ENCODE results near the gene NCOA3. TPM values are rescaled to one million over a fixed set of nuclear protein-coding genes. Genes with fewer than 3 reads are reported as not detected.
A peak's percentile ranks its signal among the peaks of the same experiment; 100 is the strongest.

Gene NCOA3
- total and polyA plus RNA-seq, 12 donors, result 2.6 to 35.6 (median 22.2) TPM

DNA sequence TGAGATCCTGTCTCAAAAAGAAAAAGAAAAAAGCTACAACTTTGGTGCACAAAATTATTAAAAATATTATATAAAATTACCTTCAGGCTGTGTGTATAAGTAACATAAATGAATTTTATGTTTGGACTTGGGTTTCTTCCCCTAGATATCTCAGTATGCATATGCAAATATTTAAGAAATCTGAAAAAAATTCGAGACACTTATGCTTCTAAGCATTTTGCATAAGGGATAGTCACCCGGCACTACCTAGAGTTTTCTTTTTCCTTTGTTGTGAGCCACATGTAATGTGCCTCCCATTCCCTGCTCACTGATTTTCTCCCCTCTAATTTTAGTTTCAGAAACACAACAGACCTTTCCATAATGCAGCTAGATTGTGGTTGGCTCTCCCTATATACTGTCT, 79.4 kb downstream of the NCOA3 start:
- Histone ChIP-seq H3K9me3 (replicated peaks in 1 of 3) (no peaks in the 10 kb centered on the region), H3K36me3 (replicated peaks in 1 of 2) (no peaks in the 10 kb centered on the region), H3K4me3 (no peak overlapping the region), H3K27me3 (no peaks in the 10 kb centered on the region), H3K4me1 (replicated peaks in 1 of 2) (peaks cover 22 to 47% of the 10 kb centered on the region in 2 donors), H3K27ac (no peak overlapping the region)
- DNase-seq, result no peak
- intact Hi-C loops (cut with DNase I), result no loop called here
- 81 to 93% (median 91%) methylated on average over 2 of the region's 2 CpGs for WGBS, 4 donors
- TF ChIP-seq, protein P1, sequence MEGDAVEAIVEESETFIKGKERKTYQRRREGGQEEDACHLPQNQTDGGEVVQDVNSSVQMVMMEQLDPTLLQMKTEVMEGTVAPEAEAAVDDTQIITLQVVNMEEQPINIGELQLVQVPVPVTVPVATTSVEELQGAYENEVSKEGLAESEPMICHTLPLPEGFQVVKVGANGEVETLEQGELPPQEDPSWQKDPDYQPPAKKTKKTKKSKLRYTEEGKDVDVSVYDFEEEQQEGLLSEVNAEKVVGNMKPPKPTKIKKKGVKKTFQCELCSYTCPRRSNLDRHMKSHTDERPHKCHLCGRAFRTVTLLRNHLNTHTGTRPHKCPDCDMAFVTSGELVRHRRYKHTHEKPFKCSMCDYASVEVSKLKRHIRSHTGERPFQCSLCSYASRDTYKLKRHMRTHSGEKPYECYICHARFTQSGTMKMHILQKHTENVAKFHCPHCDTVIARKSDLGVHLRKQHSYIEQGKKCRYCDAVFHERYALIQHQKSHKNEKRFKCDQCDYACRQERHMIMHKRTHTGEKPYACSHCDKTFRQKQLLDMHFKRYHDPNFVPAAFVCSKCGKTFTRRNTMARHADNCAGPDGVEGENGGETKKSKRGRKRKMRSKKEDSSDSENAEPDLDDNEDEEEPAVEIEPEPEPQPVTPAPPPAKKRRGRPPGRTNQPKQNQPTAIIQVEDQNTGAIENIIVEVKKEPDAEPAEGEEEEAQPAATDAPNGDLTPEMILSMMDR (IDR thresholded peaks at IDR 0.05), result no peak
- TF ChIP-seq POLR2A (IDR thresholded peaks at IDR 0.05), result no peak

DNA sequence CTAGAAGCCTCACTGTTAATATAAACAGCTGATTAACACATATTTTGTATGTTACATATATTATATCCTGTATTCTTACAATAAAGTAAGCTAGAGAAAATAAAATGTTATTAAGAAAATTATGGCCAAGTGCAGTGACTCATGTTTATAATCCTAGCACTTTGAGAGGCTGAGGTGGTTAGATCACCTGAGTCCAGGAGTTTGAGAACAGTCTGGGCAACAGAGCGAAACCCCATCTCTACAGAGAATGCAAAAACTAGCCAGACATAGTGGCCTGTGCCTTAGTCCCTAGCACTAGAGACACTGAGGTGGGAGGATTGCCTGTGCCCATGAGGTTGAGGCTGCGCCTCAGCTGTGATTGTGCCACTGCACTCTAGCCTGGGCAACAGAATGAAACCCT, 81.9 kb downstream of the NCOA3 start:
- H3K27me3 ChIP-seq, result no peaks in the 10 kb centered on the region
- intact Hi-C loops (cut with DNase I), result no loop called here
- no peak overlapping the region for H3K27ac ChIP-seq
- H3K36me3 ChIP-seq (replicated peaks in 1 of 2), result no peaks in the 10 kb centered on the region
- TF ChIP-seq, protein P1 (IDR thresholded peaks at IDR 0.05), result no peak
- TF ChIP-seq POLR2A (IDR thresholded peaks at IDR 0.05), result no peak
- peaks cover 6 to 39% of the 10 kb centered on the region in 2 donors for H3K4me1 ChIP-seq (replicated peaks in 1 of 2)
- no peaks in the 10 kb centered on the region for H3K9me3 ChIP-seq (replicated peaks in 1 of 3)
- no peak overlapping the region for H3K4me3 ChIP-seq
- no peak for DNase-seq
- 97 to 100% (median 99%) methylated on average over 2 of the region's 2 CpGs for WGBS, 4 donors

DNA sequence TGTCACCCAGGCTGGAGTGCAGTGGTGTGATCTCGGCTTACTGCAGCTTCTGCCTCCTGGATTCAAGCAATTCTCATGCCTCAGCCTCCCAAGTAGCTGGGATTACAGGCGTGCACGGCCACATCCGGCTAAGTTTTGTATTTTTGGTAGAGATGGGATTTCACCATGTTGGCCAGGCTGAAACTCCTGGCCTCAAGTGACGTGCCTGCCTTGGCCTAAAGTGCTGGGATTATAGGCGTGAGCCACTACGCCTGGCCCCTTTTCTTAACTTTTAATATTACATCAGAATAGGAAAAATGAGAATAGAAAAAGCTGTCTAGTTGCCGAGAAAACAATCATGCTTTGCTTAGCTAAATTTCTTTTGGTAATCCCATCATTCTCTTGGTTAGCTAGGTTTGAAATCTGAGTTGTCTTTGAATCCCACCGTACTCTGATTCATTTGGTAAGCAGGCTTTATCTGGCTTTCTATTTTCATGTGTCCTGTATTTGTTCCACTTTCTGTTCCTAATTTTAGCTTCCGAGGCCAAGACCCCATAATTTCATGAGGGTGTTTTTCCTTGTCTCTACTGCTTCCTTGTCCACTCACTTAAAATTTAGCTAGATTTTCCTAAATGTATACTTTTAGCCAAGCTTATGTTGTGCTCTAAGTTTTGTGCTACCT, 83.5 kb downstream of the NCOA3 start:
- Histone ChIP-seq H3K9me3 (replicated peaks in 1 of 3) (no peaks in the 10 kb centered on the region), H3K4me1 (replicated peaks in 1 of 2) (peaks cover 0 to 23% of the 10 kb centered on the region in 2 donors), H3K36me3 (replicated peaks in 1 of 2) (no peaks in the 10 kb centered on the region), H3K27me3 (no peaks in the 10 kb centered on the region), H3K27ac (peak overlapping the region in 3 of 5 donors; percentile 13 to 38 (median 16)), H3K4me3 (no peak overlapping the region)
- peak in 1 of 7 donors; percentile 47 for DNase-seq
- WGBS, 4 donors, result 70 to 80% (median 75%) methylated on average over 10 of the region's 10 CpGs
- no peak for TF ChIP-seq POLR2A (IDR thresholded peaks at IDR 0.05)
- TF ChIP-seq, protein P1 (IDR thresholded peaks at IDR 0.05), result no peak
- intact Hi-C loops (cut with DNase I), result no loop called here

DNA sequence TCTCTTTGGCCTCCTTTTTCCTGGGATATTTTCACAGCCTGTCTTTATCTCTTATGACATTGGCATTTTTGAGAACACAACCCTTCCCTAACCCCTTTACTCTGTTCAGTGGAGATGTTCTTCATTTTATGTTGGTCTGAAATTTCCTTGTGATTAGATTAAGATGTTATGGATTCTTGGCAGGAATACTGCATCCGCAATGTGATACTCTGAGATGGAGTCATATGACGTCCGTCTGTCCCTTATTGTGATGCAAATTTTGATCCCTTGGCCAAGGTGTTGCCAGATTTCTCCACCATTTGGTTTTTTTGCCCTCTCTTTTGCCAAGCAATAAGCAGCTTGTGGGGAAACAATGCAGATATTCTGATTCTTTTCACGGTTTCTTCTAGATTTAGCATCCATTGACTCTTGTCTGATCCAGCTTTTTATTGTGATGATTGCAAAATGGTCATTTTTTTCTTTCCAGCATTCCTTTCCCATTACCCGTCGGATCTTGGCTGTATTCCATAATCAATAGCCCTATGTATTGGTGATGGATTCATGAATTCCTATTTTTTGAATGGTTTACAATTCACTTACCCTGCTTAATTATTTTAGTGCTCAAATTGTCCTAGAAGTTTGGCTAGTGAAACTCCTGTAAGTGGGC, 85.1 kb downstream of the NCOA3 start:
- TF ChIP-seq POLR2A (IDR thresholded peaks at IDR 0.05), result no peak
- TF ChIP-seq, protein P1 (IDR thresholded peaks at IDR 0.05), result no peak
- Histone ChIP-seq H3K27me3 (no peaks in the 10 kb centered on the region), H3K4me3 (no peak overlapping the region), H3K9me3 (replicated peaks in 1 of 3) (no peaks in the 10 kb centered on the region), H3K36me3 (replicated peaks in 1 of 2) (no peaks in the 10 kb centered on the region), H3K27ac (peak overlapping the region in 1 of 5 donors; percentile 38), H3K4me1 (replicated peaks in 1 of 2) (peaks cover 0 to 23% of the 10 kb centered on the region in 2 donors)
- DNase-seq, result no peak
- 54 to 62% (median 57%) methylated on average over 6 of the region's 6 CpGs for WGBS, 4 donors
- intact Hi-C loops (cut with DNase I), result no loop called here

Measured in adrenal gland (tissue), 12 donors.